ENCODE measurements around the gene PRAC2.

PRAC2 gene

DNA sequence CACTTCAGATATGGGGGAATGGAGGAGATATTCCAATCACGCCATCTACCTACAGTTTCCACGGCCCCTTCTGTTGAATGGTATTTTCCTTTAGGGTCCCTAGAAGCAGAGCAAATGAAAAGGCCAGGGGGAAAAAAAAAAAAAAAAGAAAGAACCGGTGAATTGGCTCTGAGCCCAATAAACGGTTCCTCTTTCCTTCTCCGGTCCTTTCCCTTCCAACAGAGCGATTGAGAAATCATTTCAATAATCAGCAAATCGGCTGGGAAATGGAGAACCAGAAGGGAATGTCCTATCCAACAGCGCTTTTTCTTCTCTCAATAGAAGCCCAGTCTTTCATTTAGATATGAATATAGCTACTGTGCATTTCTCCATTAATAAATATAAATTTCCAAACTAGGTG, 32.4 kb downstream of the PRAC2 start:
- DNase-seq (ENCODE audit: low read depth in 2 of 2): no peak

DNA sequence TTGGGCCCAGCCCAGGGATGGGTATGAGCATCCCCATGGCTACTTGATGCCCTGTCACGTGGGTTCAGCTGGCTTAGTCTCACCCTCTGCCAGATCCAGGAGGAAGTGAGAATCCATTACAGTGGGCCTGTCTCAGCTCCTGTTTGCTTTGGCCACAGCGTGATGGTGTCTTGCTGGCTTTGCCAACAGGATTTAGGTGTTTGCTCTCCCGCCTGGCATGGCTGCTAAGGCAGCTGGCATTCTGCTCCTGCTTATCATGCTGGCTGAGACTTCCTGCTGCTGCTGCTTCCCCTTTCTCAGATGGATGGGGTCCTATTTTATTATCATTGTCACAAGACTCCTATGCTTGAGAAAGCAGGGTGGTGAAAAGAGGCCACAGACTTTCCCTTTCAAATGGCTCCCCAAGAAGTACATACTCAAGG, 33.9 kb downstream of the PRAC2 start:
- no peak for DNase-seq (ENCODE audit: low read depth in 2 of 2)

DNA sequence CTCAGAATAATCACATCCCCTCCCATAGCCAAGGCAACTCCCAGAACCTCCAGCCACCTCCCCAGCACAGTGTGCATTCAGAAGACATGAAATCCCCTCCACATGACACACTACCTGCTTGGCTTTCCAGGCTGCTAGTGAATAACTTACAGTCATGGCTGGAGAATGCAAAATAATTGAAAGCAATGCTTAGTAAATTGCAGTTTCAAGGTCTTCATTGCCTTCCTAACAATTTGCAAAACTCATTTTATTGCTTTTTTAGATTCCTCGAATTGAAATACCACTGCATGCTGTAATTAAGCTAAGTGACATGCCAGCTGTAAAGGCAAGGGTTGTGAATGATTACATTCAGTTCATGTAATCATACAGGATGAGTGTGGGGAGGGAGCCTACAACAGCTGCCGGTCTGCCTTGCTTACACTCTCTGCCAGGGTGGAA, 34.6 kb downstream of the PRAC2 start:
- no peak for DNase-seq (ENCODE audit: low read depth in 2 of 2)

DNA sequence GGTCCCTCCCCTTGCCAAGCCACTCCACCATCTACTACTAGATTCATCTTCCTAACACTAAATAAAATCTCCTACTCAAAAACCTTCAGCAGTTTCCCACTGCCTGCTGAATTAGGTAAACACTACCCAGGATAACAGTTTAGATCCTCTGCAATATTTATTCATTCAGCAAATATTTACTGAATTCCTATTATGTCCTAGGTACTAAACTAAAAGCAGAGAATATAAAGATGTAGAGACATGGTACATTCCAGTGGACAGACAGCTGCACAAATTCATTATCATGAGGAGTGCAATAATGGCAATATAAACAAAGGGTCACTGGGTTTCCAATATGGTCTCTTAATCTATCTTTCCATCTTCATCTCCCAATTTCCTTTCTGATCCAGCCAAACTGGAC, 36.3 kb downstream of the PRAC2 start:
- no peak for DNase-seq (ENCODE audit: low read depth in 2 of 2)

DNA sequence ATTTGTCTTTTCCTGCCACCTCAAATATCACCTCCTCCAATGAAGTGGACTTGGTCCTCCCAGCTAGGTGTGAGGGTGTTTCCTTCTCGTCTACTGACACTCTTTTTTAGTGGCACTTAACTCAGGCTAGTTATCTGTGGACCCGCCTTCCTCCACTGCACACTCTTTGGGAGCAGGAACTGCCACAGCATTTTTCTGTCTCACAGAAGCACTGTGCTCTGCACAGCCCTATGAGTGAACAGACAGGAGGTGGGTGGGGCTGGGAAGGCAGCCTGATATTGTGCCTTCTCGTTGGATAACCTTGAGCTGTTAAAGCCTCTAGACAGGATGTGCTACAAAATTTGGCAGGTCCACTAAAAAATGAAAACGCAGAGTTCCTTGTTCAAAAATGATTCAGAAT, 37.4 kb downstream of the PRAC2 start:
- DNase-seq (ENCODE audit: low read depth in 2 of 2): no peak

DNA sequence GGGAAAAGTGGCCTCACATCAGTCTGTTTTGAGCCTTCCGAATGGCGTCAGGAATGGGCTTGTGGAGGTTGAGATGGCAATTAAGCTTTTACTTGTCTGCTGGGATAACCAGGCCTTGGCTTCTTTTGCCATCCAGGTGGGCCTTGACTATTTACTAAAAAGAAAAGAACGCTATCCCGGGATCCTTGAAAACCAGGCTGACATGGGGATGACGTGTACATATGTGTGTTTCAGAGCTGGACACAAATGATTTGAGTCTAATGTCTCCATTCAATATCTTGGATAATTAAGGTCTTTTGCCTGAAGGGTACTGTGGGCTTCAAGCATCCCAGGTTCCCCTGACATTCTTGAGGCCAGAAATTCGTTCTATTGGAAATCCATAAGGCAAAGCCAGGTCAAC, 38.1 kb downstream of the PRAC2 start:
- DNase-seq (ENCODE audit: low read depth in 2 of 2): no peak

DNA sequence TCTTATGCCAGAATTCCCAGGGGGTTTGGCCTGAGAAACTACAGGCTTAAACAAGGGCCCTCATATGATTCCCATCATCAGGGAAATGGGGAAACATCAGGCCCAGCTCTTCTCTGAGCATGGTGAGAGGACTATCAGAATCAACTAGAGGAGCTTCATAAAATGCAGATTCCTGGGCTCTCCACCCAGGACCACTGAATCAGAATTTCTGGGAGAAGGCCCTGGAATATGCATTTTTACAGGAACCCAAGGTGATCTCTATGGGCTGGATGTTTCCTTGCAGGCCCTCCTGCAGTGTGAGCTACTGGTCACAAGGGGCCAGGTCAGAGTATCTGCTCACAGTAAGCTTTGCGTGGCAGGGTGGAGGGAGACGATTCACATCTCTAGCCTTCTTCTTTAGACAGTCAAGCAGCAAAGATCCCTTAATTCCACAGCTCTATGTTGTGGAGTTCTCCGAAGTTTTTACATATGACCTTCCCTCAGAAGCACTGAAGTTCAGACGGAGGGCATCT, 44.3 kb downstream of the PRAC2 start:
- DNase-seq (ENCODE audit: low read depth in 2 of 2): no peak

DNA sequence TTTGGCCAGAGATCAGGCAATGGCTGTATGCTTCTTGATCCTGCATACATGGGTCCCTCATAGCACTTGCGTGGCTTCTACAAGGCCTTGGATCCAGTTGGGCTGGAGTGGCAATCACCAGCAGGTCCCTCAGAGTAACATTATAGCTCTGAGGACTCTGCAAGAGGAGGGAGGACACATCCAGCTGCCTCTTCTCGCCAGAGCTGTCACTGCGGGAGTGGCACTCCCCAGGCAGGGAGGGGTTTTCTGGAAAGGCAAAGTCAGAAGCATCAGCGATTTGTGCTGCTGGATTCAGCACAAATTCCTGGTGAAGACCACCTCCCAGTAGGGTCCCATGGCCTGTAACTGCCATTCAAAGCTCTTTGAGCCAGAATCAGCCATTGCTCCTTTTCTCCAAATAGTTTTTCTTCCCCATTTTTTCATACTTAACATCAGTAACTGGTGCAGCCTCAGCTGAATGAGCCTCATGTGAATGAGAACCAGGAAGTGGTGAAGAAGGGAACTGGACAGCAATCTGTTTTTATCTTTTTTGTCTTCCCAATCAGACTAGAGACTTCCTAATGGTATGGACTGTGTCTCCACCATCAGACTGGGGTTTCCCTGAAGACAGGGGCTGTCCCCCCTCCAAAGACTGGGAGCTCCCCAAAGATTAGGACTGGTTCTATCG, 46.2 kb downstream of the PRAC2 start:
- DNase-seq (ENCODE audit: low read depth in 2 of 2): no peak

DNA sequence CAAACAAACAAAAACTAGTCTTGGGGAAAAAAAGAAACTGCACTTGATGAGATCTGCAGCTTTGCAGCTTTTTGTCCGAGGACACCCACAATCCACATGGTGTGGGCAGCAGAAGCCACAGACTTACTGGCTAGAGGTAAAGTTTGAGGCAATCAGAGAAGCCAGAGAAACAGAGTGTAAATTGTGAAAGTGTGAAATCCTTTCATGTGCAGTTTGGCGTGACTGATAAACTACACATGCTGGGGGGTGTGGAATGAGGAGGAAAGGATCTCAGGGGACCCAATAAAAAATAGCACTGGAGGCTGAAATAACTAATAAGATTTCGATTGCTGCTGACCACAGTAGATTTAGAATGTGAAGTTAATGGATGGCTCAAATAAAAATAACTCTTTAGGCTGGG, 48.0 kb downstream of the PRAC2 start:
- no peak for DNase-seq (ENCODE audit: low read depth in 2 of 2)

DNA sequence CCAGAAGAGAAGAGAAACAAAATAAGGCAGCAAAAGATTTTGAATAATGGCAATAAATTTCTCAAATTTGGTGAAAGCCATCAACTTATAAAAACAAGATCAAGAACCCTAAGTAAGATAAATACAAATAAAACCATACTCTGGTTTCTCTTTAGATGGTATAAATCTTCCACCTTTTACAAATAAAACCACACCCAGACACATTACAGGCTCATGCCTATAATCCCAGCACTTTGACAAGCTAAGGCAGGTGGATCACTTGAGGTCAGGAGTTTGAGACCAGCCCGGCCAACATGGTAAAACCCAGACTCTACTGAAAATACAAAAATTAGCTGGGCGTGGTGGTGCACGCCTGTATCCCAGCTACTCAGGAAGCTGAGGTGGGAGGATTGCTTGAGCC, 50.3 kb downstream of the PRAC2 start:
- no peak for DNase-seq (ENCODE audit: low read depth in 2 of 2)

Measured in fibroblast of skin of left quadriceps (primary cell).